ENCODE results near the gene KCTD1.

KCTD1 gene

DNA sequence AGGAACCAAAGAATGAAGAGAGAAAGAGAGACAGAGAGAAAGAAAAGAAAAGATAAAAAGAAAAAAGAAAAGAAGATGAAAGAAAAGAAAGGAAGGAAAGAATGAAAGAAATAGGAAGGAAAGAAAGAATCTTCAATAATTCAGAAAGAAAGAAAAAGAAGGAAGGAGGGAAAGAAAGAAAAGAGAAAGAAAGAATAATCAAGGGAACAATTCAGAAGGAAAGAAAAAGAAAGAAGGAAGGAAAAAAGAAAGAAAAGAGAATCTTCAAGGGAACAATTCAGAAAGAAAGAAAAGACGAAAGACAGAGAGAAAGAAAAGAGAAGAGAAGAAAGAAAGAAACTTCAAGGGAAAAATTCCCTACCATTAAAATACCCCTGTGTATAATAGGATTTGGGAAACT, 5.6 kb upstream of the KCTD1 start:
- H3K4me1 ChIP-seq (ENCODE audit: insufficient read depth, low read length, poor library complexity, severe bottlenecking) = peaks cover 10% of the 10 kb centered on the region
- no peak overlapping the region for H3K4me2 ChIP-seq (ENCODE audit: low read depth, low read length, poor library complexity, severe bottlenecking)
- no peak overlapping the region for H3K4me3 ChIP-seq (ENCODE audit: low read length, poor library complexity, severe bottlenecking)
- H3K36me3 ChIP-seq (ENCODE audit: insufficient read depth, low read length) = no peaks in the 10 kb centered on the region
- H3K27me3 ChIP-seq (ENCODE audit: insufficient read depth, low read length, poor library complexity, severe bottlenecking) = no peaks in the 10 kb centered on the region
- 0 out of 2 replicates have a peak, but pooled peaks cover under 1% of the 10 kb centered on the region for H3K79me2 ChIP-seq (ENCODE audit: insufficient read depth, low read length)
- no peak for TF ChIP-seq EZH2phosphoT487 (IDR thresholded peaks at IDR 0.05; ENCODE audit: borderline replicate concordance)
- TF ChIP-seq, protein P1, sequence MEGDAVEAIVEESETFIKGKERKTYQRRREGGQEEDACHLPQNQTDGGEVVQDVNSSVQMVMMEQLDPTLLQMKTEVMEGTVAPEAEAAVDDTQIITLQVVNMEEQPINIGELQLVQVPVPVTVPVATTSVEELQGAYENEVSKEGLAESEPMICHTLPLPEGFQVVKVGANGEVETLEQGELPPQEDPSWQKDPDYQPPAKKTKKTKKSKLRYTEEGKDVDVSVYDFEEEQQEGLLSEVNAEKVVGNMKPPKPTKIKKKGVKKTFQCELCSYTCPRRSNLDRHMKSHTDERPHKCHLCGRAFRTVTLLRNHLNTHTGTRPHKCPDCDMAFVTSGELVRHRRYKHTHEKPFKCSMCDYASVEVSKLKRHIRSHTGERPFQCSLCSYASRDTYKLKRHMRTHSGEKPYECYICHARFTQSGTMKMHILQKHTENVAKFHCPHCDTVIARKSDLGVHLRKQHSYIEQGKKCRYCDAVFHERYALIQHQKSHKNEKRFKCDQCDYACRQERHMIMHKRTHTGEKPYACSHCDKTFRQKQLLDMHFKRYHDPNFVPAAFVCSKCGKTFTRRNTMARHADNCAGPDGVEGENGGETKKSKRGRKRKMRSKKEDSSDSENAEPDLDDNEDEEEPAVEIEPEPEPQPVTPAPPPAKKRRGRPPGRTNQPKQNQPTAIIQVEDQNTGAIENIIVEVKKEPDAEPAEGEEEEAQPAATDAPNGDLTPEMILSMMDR (conservative IDR thresholded peaks at IDR 0.05; ENCODE audit: low read length) = no peak
- H3K9me2 ChIP-seq (replicated peaks; ENCODE audit: low read depth, low read length) = no peaks in the 10 kb centered on the region
- H3F3A ChIP-seq (ENCODE audit: low read depth) = no peaks in the 10 kb centered on the region
- H2AFZ ChIP-seq (ENCODE audit: low read length) = no peak overlapping the region
- H3K9me3 ChIP-seq (ENCODE audit: insufficient read depth, low read depth, low read length) = no peaks in the 10 kb centered on the region
- H4K20me1 ChIP-seq (ENCODE audit: insufficient read depth, low read length, poor library complexity, severe bottlenecking) = no peaks in the 10 kb centered on the region
- H3K9ac ChIP-seq (ENCODE audit: low read depth, low read length, poor library complexity, severe bottlenecking) = no peak overlapping the region

DNA sequence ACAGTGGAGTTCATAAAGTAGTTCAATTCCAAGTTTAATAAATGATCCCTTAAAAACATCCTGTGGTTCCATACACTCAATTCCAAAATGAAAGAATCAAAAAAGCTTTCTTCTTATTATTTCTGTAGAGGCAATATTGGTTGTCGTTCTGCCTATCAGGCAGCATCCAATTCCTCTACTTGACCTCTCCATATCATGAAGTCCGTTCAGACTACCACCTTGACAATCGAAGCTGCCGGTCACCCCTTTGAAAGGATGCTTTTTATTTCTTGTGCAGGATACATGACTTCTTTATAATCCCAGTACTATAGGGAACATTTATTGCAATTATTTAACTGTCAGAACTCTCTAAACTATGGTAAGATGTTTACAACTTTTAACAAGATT, 3.3 kb upstream of the KCTD1 start:
- Histone ChIP-seq H3F3A (ENCODE audit: low read depth) (no peaks in the 10 kb centered on the region), H3K9me2 (replicated peaks; ENCODE audit: low read depth, low read length) (no peaks in the 10 kb centered on the region), H3K79me2 (ENCODE audit: insufficient read depth, low read length) (peaks cover 18% of the 10 kb centered on the region), H3K9me3 (ENCODE audit: insufficient read depth, low read depth, low read length) (no peaks in the 10 kb centered on the region), H3K27me3 (ENCODE audit: insufficient read depth, low read length, poor library complexity, severe bottlenecking) (no peaks in the 10 kb centered on the region), H3K36me3 (ENCODE audit: insufficient read depth, low read length) (no peaks in the 10 kb centered on the region), H4K20me1 (ENCODE audit: insufficient read depth, low read length, poor library complexity, severe bottlenecking) (no peaks in the 10 kb centered on the region), H3K4me2 (ENCODE audit: low read depth, low read length, poor library complexity, severe bottlenecking) (no peak overlapping the region), H3K4me3 (ENCODE audit: low read length, poor library complexity, severe bottlenecking) (no peak overlapping the region), H3K9ac (ENCODE audit: low read depth, low read length, poor library complexity, severe bottlenecking) (no peak overlapping the region), H3K4me1 (ENCODE audit: insufficient read depth, low read length, poor library complexity, severe bottlenecking) (peaks cover 15% of the 10 kb centered on the region), H2AFZ (ENCODE audit: low read length) (no peak overlapping the region)
- TF ChIP-seq, protein P1 (conservative IDR thresholded peaks at IDR 0.05; ENCODE audit: low read length) = no peak
- TF ChIP-seq EZH2phosphoT487 (IDR thresholded peaks at IDR 0.05; ENCODE audit: borderline replicate concordance) = no peak

DNA sequence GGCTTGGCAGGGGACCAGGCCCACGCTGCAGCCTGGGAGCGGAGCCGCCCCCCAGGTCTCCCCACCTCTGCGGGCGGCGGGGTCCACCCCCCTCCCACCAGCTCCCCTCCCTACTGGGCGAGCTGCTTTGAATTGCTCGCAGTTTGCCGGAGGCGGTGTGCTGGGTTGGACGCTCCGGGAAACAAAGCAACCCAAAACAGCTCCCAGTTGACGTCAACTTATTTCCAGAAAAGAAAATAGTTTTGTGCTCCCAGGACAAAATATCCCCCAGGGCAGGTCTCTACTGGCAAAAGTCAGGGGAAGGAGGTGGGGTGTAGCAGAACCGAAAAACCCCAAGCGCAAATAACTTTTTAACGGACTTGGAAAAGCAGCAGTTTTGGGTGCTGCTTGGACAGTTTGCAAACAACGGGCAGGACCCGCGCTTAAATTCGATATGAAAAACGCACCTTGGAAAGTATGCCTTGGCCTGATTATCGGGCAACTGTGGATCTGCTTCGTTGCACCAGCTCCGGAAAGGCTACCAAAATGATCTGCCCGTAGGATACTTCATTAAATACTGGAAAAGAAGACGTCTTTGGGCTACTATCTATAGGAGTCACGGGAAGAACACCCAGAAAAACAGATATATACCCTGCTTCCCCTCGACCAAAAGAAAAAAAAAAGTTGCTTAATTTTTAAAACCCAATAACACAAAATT, 2.8 kb upstream of the KCTD1 start:
- Histone ChIP-seq H2AFZ (ENCODE audit: low read length) (no peak overlapping the region), H3K9me3 (ENCODE audit: insufficient read depth, low read depth, low read length) (no peaks in the 10 kb centered on the region), H3K36me3 (ENCODE audit: insufficient read depth, low read length) (no peaks in the 10 kb centered on the region), H3K9ac (ENCODE audit: low read depth, low read length, poor library complexity, severe bottlenecking) (no peak overlapping the region), H3F3A (ENCODE audit: low read depth) (0 out of 2 replicates have a peak, but pooled peaks cover 3% of the 10 kb centered on the region), H3K27me3 (ENCODE audit: insufficient read depth, low read length, poor library complexity, severe bottlenecking) (no peaks in the 10 kb centered on the region), H4K20me1 (ENCODE audit: insufficient read depth, low read length, poor library complexity, severe bottlenecking) (no peaks in the 10 kb centered on the region), H3K4me1 (ENCODE audit: insufficient read depth, low read length, poor library complexity, severe bottlenecking) (peaks cover 21% of the 10 kb centered on the region), H3K4me2 (ENCODE audit: low read depth, low read length, poor library complexity, severe bottlenecking) (no peak overlapping the region), H3K79me2 (ENCODE audit: insufficient read depth, low read length) (peaks cover 19% of the 10 kb centered on the region), H3K9me2 (replicated peaks; ENCODE audit: low read depth, low read length) (no peaks in the 10 kb centered on the region), H3K4me3 (ENCODE audit: low read length, poor library complexity, severe bottlenecking) (no peak overlapping the region)
- TF ChIP-seq, protein P1 (conservative IDR thresholded peaks at IDR 0.05; ENCODE audit: low read length) = no peak
- no peak for TF ChIP-seq EZH2phosphoT487 (IDR thresholded peaks at IDR 0.05; ENCODE audit: borderline replicate concordance)
